ENCODE data around the gene PLCL2.

The PLCL2 gene

DNA sequence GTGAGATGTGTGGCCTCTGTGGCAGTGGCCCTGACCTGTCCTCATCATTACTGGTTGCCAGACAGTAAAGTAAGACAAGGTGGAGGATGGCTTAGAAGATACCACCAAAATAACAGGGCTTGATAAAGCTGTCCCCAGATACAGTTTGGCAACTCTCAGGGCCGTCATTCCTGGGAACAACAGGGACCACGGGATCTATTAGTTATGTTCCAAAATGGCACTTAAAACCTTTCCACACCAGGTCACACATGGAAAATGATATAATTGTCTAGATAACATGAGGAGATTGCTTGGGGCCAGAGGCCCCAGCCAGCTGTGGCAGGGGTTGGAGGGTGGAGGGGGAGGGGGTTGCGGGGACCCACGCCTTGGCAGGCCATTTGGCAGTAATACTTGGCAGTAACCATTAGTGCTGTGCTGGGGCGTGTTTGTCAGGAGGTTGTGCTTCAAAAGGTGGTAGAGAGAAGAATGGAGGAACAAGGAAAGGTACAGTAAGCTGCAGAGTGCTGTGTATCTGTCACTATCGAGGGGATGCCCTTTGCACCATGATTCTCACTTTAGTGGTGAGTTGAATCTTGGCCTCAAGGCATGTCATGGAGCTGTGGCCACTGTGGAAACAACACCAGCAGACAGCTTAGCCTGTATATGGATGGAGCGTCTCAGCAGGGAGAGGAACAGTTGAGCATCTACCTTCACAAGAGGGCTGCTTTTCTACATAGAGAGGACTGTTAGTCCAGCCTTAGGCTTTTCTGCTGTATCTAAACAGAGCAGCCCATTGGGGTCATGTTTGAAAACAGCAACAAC lies 14.0 kb downstream of the PLCL2 start:
- no peak for DNase-seq (ENCODE audit: low read depth, low spot score)
- in situ Hi-C loops (cut with HindIII; ENCODE audit: low sequenced_read_pairs), result no loop called here
- H3K4me3 ChIP-seq (ENCODE audit: low read depth, low read length), result no peak overlapping the region
- TF ChIP-seq, protein P1, sequence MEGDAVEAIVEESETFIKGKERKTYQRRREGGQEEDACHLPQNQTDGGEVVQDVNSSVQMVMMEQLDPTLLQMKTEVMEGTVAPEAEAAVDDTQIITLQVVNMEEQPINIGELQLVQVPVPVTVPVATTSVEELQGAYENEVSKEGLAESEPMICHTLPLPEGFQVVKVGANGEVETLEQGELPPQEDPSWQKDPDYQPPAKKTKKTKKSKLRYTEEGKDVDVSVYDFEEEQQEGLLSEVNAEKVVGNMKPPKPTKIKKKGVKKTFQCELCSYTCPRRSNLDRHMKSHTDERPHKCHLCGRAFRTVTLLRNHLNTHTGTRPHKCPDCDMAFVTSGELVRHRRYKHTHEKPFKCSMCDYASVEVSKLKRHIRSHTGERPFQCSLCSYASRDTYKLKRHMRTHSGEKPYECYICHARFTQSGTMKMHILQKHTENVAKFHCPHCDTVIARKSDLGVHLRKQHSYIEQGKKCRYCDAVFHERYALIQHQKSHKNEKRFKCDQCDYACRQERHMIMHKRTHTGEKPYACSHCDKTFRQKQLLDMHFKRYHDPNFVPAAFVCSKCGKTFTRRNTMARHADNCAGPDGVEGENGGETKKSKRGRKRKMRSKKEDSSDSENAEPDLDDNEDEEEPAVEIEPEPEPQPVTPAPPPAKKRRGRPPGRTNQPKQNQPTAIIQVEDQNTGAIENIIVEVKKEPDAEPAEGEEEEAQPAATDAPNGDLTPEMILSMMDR (IDR thresholded peaks at IDR 0.05; ENCODE audit: low read depth, low read length), result no peak

- in situ Hi-C loops (cut with HindIII; ENCODE audit: low sequenced_read_pairs), result no loop called here
- no peak overlapping the region for H3K4me3 ChIP-seq (ENCODE audit: low read depth, low read length)
- no peak for DNase-seq (ENCODE audit: low read depth, low spot score)
- TF ChIP-seq, protein P1 (IDR thresholded peaks at IDR 0.05; ENCODE audit: low read depth, low read length), result no peak
Measured at GRCh38 chr3:16899919-16900318, 15.2 kb downstream of the PLCL2 start.

- TF ChIP-seq, protein P1 (IDR thresholded peaks at IDR 0.05; ENCODE audit: low read depth, low read length), result no peak
- in situ Hi-C loops (cut with HindIII; ENCODE audit: low sequenced_read_pairs), result no loop called here
- DNase-seq (ENCODE audit: low read depth, low spot score), result no peak
- no peak overlapping the region for H3K4me3 ChIP-seq (ENCODE audit: low read depth, low read length)
Measured at GRCh38 chr3:16900779-16901440, 16.2 kb downstream of the PLCL2 start.

DNA sequence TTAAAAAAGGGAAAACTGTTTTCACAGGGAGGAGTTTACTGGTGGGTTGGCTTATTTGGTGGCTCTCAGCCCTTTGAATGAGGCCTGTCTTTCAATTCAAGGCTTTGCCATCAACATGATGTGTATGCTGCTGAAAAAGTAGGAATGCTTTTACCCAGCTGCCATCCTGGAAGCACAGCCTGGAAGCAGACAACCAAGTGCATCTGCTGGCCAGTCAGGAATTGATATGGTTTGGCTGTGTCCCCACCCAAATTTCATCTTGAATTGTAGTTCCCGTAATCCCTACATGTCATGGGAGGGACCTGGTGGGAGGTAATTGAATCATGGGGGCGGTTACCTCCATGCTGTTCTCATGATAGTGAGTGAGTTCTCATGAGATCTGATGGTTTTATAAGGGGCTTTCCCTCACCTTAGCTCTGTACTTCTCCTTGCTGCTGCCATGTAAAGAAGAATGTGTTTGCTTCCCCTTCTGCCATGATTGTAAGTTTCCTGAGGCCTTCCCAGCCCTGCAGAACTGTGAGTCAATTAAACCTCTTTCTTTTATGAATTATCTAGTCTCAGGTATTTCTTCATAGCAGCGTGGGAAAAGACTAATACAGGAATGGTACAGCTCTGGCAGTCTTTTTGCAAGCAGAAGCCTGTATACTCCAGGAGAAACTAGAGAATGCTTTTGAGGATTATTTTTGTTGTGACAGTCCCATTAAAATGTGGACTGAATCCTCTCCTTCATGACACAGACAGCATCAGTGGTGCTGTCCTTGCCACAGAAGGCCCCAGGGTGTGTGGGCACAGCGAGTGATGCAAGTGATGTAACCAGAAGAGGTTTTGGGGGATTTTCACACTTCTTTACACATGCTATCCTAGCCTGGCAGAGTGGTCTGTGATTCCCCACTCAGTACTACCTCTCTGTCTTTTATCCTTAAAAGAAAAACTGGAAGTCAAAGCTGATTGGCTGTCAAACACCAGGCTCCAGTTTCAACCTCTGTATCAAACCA lies 20.0 kb downstream of the PLCL2 start:
- in situ Hi-C loops (cut with HindIII; ENCODE audit: low sequenced_read_pairs), result no loop called here
- no peak overlapping the region for H3K4me3 ChIP-seq (ENCODE audit: low read depth, low read length)
- DNase-seq (ENCODE audit: low read depth, low spot score), result no peak
- TF ChIP-seq, protein P1 (IDR thresholded peaks at IDR 0.05; ENCODE audit: low read depth, low read length), result no peak

DNA sequence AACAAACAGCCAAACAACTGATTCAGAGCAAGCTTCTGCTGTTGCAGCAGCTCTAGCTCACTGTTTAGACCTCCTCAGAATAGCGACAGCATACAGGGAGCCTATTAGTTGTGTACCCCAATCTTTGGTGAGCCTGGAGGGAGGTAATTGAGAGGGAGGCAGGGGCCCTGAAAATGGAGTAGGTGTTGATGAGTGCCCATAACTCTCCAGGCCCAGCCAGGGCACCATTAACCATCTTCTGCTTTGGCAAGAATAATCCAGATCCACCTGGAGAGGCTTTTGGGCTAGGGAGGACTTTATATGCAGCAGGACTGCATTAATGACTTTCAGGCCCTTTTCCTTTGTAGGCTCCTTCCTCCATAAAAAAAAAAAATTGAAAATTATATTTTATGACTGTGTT lies 20.9 kb downstream of the PLCL2 start:
- DNase-seq (ENCODE audit: low read depth, low spot score), result no peak
- TF ChIP-seq, protein P1 (IDR thresholded peaks at IDR 0.05; ENCODE audit: low read depth, low read length), result no peak
- in situ Hi-C loops (cut with HindIII; ENCODE audit: low sequenced_read_pairs), result no loop called here
- no peak overlapping the region for H3K4me3 ChIP-seq (ENCODE audit: low read depth, low read length)

DNA sequence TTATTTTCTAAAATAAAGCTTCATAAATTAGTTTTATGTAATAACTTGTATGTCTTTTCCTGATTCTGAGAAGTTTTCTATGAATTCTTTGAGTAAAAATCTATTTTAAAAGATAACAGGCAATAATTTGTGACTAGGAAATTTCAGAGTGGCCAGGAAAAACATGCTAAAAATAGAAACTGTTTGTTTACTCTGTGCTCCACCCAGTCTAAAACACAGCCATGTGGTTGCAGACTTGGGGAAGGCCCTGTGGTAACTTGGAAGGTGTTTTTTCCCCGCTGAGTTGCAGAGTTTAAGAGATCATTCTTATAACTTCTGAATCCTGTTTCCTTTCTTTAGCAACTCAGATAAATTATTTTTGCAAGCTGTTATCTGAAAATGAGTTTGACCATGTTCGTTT lies 21.9 kb downstream of the PLCL2 start:
- in situ Hi-C loops (cut with HindIII; ENCODE audit: low sequenced_read_pairs), result no loop called here
- TF ChIP-seq, protein P1 (IDR thresholded peaks at IDR 0.05; ENCODE audit: low read depth, low read length), result no peak
- peak; percentile 38 for DNase-seq (ENCODE audit: low read depth, low spot score)

More for the DNA sequence above, 21.9 kb downstream of the PLCL2 start:
- H3K4me3 ChIP-seq (ENCODE audit: low read depth, low read length), result no peak overlapping the region

All from astrocyte of the spinal cord (primary cell).